Chondrocyte (in vitro differentiated cells): ENCODE results near the gene TMEM108. TPM values are rescaled to one million over a fixed set of nuclear protein-coding genes. Genes with fewer than 3 reads are reported as not detected.

Experiments used
- DNase-seq: peaks from one replicate; pipeline ENCODE4 v3.0.0; 2021; ENCODE audit warnings: mixed read lengths, low spot score
- H3K27ac Mint-ChIP-seq: one replicate; pipeline ENCODE4 v1.8.0; 2021; ENCODE audit warnings: mild to moderate bottlenecking, moderate library complexity, mixed read lengths; ENCODE audit not compliant: unreplicated experiment
- H3K27me3 Mint-ChIP-seq: 2 replicates; pipeline ENCODE4 v1.8.0; 2021; ENCODE audit warnings: low read depth, mixed read lengths
- H3K36me3 Mint-ChIP-seq: 2 replicates; pipeline ENCODE4 v1.8.0; 2021; ENCODE audit warnings: low read depth, mixed read lengths
- H3K4me1 Mint-ChIP-seq: 2 replicates; pipeline ENCODE4 v1.8.0; 2021; ENCODE audit warnings: low read depth, mild to moderate bottlenecking, mixed read lengths
- H3K4me3 Mint-ChIP-seq: one replicate; pipeline ENCODE4 v1.8.0; 2021; ENCODE audit warnings: mild to moderate bottlenecking, moderate library complexity, mixed read lengths; ENCODE audit not compliant: unreplicated experiment
- H3K9me3 Mint-ChIP-seq: 2 replicates; pipeline ENCODE4 v1.8.0; 2021; ENCODE audit warnings: low read depth, mixed read lengths
- CTCF ChIP-seq: fragments of 200-600 bp; sonication (generic); IDR thresholded peaks from 2 replicates; pipeline ENCODE4 v1.5.0; 2021; ENCODE audit warnings: antibody characterized with exemption, mild to moderate bottlenecking, moderate library complexity
- total RNA-seq: library from RNA; stranded (reverse); gene quantifications from 3 replicates; pipeline ENCODE4 v1.2.1, GENCODE V29; 2021

TMEM108 gene
- total RNA-seq, 1 donor from 2014 or later, result 5.6 TPM

GRCh38 chr3:133254716-133255115 lies 216.5 kb downstream of the TMEM108 start:
- H3K27ac Mint-ChIP-seq, result no peak overlapping the region
- no peaks in the 10 kb centered on the region for H3K27me3 Mint-ChIP-seq
- no peak for DNase-seq
- no peak overlapping the region for H3K4me3 Mint-ChIP-seq
- no peak for TF ChIP-seq CTCF
- H3K9me3 Mint-ChIP-seq, result peaks cover 8% of the 10 kb centered on the region
- H3K36me3 Mint-ChIP-seq, result peaks cover 2% of the 10 kb centered on the region
- H3K4me1 Mint-ChIP-seq, result no peaks in the 10 kb centered on the region

- peaks cover 8% of the 10 kb centered on the region for H3K9me3 Mint-ChIP-seq
- H3K4me3 Mint-ChIP-seq, result no peak overlapping the region
- TF ChIP-seq CTCF, result no peak
- DNase-seq, result no peak
- peaks cover 2% of the 10 kb centered on the region for H3K36me3 Mint-ChIP-seq
- no peak overlapping the region for H3K27ac Mint-ChIP-seq
- H3K27me3 Mint-ChIP-seq, result peaks cover 7% of the 10 kb centered on the region
- H3K4me1 Mint-ChIP-seq, result no peaks in the 10 kb centered on the region
Observed at GRCh38 chr3:133256787-133257483, 218.7 kb downstream of the TMEM108 start.

- no peak for TF ChIP-seq CTCF
Observed at GRCh38 chr3:133258358-133258757, 220.2 kb downstream of the TMEM108 start.

GRCh38 chr3:133259767-133260166 lies 221.6 kb downstream of the TMEM108 start:
- H3K4me3 Mint-ChIP-seq, result no peak overlapping the region
- no peaks in the 10 kb centered on the region for H3K4me1 Mint-ChIP-seq
- H3K27me3 Mint-ChIP-seq, result peaks cover 11% of the 10 kb centered on the region
- H3K9me3 Mint-ChIP-seq, result peaks cover 7% of the 10 kb centered on the region
- TF ChIP-seq CTCF, result no peak
- peaks cover 2% of the 10 kb centered on the region for H3K36me3 Mint-ChIP-seq
- no peak for DNase-seq
- H3K27ac Mint-ChIP-seq, result no peak overlapping the region

More at GRCh38 chr3:133258358-133258757, 220.2 kb downstream of the TMEM108 start:
- Mint-ChIP-seq H3K4me3 (no peak overlapping the region), H3K27ac (no peak overlapping the region), H3K4me1 (no peaks in the 10 kb centered on the region), H3K27me3 (peaks cover 9% of the 10 kb centered on the region), H3K36me3 (peaks cover 2% of the 10 kb centered on the region), H3K9me3 (peaks cover 8% of the 10 kb centered on the region)
- DNase-seq, result no peak

GRCh38 chr3:133262333-133262732 lies 224.1 kb downstream of the TMEM108 start:
- no peak overlapping the region for H3K4me3 Mint-ChIP-seq
- peaks cover 11% of the 10 kb centered on the region for H3K27me3 Mint-ChIP-seq
- H3K27ac Mint-ChIP-seq, result no peak overlapping the region
- H3K9me3 Mint-ChIP-seq, result no peaks in the 10 kb centered on the region
- TF ChIP-seq CTCF, result no peak
- no peaks in the 10 kb centered on the region for H3K36me3 Mint-ChIP-seq
- no peak for DNase-seq
- no peaks in the 10 kb centered on the region for H3K4me1 Mint-ChIP-seq
